Central memory CD4-positive, alpha-beta T cell (primary cell): ENCODE data around the gene POLR3H.
"Not testable (repeated sequence)": the region's sequence is repeated elsewhere in the genome, so short reads cannot be mapped to it uniquely, and the experiment has no call there.

Experiments
- DNase-seq: peaks from one replicate; pipeline ENCODE4 v3.0.0; 2022
- total RNA-seq, 3 experiments: gene quantifications; one replicate each; lab custom pipeline; 2026; lab: John Stamatoyannopoulos, UW

POLR3H gene
- total RNA-seq: 29.5 to 124 (median 58.5) reads per million in 3 experiments

GRCh38 chr22:41543854-41544670 lies at the start of gene POLR3H:
Gene POLR3H, minus strand, starts transcription at chr22:41544470. Its CDS starts 369 bp downstream, at chr22:41544101.
- peak; percentile 94 for DNase-seq

- not testable (repeated sequence) for DNase-seq
Measured at GRCh38 chr22:41593336-41593960, 49.2 kb upstream of the POLR3H start.

- peak; percentile 100 for DNase-seq
Measured at GRCh38 chr22:41589391-41590241, 45.3 kb upstream of the POLR3H start, which contains the start of gene PMM1. Gene PMM1, minus strand, starts transcription at chr22:41589840. Its CDS starts 35 bp downstream, at chr22:41589805.

GRCh38 chr22:41587347-41587723 lies 43.1 kb upstream of the POLR3H start:
- DNase-seq: no peak

GRCh38 chr22:41585898-41586297 lies 41.6 kb upstream of the POLR3H start:
- no peak for DNase-seq

- DNase-seq: no peak
Measured at GRCh38 chr22:41584881-41585280, 40.6 kb upstream of the POLR3H start.

GRCh38 chr22:41582694-41583093 lies 38.4 kb upstream of the POLR3H start:
- no peak for DNase-seq

- no peak for DNase-seq
Measured at GRCh38 chr22:41579997-41580355, 35.7 kb upstream of the POLR3H start.

GRCh38 chr22:41579297-41579996 lies 35.2 kb upstream of the POLR3H start:
- no peak for DNase-seq

GRCh38 chr22:41578818-41579217 lies 34.5 kb upstream of the POLR3H start:
- DNase-seq: no peak

- no peak for DNase-seq
Measured at GRCh38 chr22:41578114-41578513, 33.8 kb upstream of the POLR3H start.

- DNase-seq: no peak
Measured at GRCh38 chr22:41576877-41577276, 32.6 kb upstream of the POLR3H start.

- no peak for DNase-seq
Measured at GRCh38 chr22:41575533-41575932, 31.3 kb upstream of the POLR3H start.

GRCh38 chr22:41574847-41575381 lies 30.6 kb upstream of the POLR3H start:
- no peak for DNase-seq

GRCh38 chr22:41573677-41574076 lies 29.4 kb upstream of the POLR3H start:
- DNase-seq: no peak

- not testable (repeated sequence) for DNase-seq
Measured at GRCh38 chr22:41572305-41572704, 28.0 kb upstream of the POLR3H start.

- DNase-seq: no peak
Measured at GRCh38 chr22:41571786-41572185, 27.5 kb upstream of the POLR3H start.

- no peak for DNase-seq
Measured at GRCh38 chr22:41570221-41570620, 26.0 kb upstream of the POLR3H start.

- no peak for DNase-seq
Measured at GRCh38 chr22:41568811-41569210, 24.5 kb upstream of the POLR3H start.

GRCh38 chr22:41567512-41567768 lies 23.2 kb upstream of the POLR3H start:
- no peak for DNase-seq

- no peak for DNase-seq
Measured at GRCh38 chr22:41565403-41566054, 21.3 kb upstream of the POLR3H start.

- DNase-seq: no peak
Measured at GRCh38 chr22:41564563-41564962, 20.3 kb upstream of the POLR3H start.
